NCI-H2227 treated with DMSO at 0.1 percent for 48 hours (cell line): ENCODE results near the gene NBPF1.
"Not testable (repeated sequence)": the region's sequence is repeated elsewhere in the genome, so short reads cannot be mapped to it uniquely, and the experiment has no call there.

Experiments
- DNase-seq: peaks from one replicate; lab custom pipeline; 2025; lab: John Stamatoyannopoulos, UW

Gene NBPF1

DNA sequence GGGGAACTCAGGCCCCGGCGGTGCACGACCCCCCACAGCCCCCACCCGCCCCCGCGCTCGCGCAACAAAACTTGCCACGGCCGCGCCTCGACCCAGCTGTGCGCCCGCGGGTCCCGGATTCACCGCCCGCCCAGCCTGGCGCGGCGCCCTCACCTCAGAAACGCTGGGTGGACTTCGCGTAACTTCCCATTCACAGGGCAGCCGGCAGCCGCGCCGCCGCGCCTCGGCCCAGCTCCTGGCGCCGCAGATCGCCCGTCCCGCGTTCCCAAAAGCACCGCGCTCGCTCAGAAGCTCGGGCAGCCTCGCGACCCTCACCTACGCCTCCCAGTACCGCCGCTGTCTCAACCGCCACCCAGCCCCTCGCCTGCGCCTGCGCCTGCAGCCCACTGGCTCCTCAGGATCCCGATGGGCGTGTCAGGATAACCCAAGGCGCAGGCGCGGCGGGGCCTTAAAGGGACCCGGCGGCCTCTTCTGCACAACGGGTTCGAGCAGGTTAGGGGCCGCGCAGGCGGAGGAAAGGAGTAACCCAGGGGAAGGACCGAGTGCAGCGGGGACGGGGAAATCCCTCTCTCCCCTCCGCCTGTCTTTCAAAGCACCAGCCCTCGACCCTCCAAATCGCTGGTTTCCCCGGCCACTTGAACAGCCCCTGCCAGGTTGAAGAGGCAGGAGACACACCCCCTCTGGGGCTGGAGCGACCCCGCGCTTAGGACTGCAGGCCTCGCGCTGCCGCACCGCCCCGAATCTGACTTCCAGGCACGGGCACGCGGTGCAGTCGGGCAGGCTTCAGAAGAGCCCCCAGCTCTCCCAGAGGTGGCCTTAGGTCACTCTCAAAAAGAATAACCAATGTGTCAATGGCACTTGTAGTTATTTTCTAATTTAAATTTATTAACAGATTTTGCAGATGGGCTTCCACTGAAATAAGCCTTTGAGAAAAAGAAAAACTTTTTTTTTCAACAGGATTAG is at the start of gene NBPF1:
Gene NBPF1, minus strand, starts transcription at position 380 of the 963 bp plus-strand sequence.
- DNase-seq, result peak; percentile 100

DNA sequence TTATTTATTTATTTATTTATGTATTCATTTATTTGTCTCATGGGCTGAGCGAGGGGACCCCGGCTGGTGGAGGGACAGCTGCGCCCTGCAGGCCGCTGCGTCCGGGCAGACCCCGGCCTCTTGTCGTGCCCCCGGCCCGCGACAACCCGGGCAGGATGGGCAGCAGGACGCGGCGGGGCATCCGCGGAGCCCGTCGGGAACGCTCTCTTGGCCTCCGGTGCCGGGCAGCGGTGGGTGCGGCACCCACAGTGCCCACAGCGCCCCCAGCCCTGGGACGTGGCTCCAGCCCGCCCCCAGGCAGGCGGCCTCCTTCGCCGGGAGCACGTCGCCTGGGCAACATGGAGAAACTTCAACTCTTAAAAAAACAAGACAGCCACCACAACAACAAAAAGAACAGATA is 44.9 kb upstream of the NBPF1 start:
- DNase-seq, result not testable (repeated sequence)

DNA sequence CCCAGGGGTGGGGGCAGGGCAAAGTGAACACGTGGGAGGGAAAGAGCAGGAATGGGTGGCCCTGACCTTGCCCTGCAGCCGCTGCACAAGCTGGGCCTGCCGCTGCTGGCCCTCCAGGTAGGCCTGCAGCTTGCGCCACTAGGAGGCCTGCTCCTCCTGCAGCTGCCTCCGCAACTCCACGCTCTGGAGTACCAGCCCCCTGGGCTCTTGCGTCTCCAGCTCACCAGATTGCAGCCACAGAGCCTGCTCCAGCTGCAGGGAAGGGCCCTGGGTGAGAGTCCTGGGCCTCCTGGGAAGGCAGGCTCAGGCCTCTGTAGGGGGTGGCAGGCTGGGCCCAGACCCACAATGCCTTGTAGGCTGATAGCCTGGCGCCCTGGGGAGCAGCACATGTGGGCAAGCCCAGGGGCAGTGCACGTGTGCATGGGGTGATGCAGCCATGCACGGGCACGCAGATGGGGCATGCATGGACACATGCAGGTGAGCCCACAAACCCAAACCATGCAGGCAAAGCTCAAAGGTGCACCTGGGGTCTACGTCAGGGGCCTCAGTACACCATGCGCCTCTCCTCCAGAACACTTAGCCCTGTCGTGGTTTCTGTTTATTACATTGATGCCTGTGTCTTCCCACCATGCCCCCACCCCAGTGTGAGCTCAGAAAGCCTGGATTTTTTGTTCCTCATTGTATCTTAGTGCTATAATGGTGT is 43.8 kb upstream of the NBPF1 start:
- not testable (repeated sequence) for DNase-seq

DNA sequence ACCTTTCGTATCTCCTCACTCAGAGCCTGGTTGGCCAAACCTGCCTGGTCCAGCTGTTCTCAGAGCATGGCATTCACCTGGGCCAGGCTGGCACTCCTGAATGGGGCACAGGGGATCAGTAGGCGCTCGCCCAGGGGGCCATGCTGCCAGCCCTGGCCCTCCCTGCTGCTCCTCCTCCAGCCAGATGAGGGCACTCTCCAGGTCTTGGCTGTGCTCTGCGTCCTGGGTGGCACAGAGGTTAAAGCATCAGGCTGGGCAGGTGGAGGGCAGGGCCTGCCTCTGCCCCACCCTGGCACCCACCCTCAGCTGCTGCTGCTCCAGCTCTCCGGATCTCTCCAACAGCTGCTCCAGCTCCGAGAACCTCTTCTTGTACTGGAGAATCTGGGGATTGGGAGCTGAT is 43.2 kb upstream of the NBPF1 start:
- DNase-seq, result not testable (repeated sequence)

DNA sequence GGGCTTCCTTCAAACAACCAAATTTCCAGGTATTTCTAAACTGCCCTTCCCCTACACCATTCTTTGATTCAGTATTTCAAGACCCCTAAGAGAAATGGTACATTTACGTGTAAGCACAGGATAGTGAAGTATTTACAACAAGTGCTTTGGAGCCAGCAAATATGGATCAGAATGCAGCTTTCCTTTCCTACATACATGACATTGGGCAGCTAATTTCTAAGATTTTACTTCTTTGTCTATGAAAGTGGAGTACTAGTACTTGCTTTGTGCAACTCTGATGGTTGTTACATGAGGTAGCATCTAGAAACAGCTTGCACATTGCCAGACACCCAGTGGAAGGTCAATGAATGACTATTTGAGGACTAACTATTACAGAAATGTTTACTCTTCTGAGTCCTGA is 38.2 kb upstream of the NBPF1 start:
- not testable (repeated sequence) for DNase-seq

DNA sequence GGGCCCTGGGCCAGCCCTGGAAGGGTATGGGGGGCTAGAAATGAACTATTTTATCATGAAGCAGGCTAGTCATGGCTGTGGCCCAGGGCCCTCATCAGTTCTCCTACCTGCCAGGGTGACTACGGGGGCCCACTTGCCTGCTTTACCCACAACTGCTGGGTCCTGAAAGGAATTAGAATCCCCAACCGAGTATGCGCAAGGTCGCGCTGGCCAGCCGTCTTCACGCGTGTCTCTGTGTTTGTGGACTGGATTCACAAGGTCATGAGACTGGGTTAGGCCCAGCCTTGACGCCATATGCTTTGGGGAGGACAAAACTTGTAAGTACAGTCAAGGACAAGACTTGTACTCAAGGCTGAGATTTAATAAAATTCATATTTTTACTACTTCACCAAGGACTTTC is 36.6 kb upstream of the NBPF1 start:
- DNase-seq, result not testable (repeated sequence)

DNA sequence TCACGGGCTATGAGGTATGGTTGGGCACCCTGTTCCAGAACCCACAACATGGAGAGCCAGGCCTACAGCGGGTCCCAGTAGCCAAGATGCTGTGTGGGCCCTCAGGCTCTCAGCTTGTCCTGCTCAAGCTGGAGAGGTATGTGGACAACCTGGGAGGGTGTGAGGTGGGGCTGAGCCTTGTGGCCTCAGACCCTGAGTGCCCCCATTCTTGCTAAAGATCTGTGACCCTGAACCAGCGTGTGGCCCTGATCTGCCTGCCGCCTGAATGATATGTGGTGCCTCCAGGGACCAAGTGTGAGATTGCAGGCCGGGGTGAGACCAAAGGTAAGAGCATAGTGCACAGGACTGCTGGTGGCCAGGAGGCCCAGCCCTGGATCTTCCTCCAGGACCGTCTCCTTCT is 36.0 kb upstream of the NBPF1 start:
- not testable (repeated sequence) for DNase-seq

DNA sequence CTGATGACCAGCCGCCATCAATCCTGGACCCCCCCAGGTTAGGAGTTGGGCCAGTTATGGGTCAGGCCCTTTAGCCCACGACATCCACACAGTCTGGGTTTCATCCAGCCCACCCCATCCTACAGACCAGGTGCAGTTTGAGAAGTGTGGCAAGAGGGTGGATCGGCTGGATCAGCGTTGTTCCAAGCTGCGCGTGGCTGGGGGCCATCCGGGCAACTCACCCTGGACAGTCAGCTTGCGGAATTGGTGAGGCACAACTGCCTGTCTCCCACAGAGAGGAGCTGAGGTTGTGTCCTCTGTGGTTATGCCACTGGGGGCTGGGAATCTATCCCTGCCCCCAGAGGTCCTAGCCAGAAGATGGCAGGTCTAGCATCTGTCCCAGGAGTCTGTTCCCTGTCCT is 35.4 kb upstream of the NBPF1 start:
- not testable (repeated sequence) for DNase-seq

DNA sequence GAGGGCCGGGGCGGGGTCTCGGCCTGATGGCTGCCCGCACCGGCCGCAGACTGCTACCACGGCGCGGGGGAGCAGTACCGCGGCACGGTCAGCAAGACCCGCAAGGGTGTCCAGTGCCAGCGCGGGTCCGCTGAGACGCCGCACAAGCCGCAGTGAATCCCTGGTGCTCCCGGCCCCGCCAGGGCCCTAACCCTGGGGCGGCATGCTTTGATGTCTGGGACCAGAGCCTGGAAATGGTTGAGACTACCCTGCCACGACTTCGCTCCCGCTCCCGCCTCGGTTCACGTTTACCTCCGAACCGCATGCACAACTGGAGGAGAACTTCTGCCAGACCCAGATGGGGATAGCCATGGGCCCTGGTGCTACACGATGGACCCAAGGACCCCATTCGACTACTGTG is 34.9 kb upstream of the NBPF1 start:
- DNase-seq, result not testable (repeated sequence)

DNA sequence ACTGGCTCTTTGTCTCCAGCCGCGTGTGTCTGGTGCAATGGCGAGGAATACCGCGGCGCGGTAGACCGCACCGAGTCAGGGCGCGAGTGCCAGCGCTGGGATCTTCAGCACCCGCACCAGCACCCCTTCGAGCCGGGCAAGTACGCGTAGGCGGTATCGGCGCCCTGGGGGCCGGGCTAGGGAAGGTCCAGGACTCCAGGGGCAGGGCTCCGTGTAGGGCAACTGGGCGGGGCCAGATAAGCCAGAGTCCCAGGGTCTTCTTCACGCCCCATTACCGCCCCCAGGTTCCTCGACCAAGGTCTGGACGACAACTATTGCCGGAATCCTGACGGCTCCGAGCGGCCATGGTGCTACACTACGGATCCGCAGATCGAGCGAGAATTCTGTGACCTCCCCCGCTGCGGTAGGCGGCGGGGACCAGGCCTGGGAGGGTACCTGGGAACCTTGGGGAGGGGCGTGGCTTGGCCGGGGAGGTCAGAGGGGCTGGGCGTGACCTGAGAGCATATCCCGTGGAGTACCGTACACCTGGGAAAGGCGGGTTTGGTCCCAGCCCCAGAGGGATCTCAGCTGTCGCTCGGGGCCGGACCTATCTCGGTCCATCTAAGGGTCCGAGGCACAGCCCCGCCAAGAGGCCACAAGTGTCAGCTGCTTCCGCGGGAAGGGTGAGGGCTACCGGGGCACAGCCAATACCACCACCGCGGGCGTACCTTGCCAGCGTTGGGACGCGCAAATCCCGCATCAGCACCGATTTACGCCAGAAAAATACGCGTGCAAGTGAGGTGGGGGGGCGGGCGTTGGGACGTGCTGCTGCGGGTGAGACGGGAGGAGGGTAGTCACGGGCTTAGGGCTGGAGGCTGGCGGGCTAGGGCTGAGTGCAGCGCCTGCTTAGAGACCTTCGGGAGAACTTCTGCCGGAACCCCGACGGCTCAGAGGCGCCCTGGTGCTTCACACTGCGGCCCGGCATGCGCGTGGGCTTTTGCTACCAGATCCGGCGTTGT is 34.1 kb upstream of the NBPF1 start:
- not testable (repeated sequence) for DNase-seq

DNA sequence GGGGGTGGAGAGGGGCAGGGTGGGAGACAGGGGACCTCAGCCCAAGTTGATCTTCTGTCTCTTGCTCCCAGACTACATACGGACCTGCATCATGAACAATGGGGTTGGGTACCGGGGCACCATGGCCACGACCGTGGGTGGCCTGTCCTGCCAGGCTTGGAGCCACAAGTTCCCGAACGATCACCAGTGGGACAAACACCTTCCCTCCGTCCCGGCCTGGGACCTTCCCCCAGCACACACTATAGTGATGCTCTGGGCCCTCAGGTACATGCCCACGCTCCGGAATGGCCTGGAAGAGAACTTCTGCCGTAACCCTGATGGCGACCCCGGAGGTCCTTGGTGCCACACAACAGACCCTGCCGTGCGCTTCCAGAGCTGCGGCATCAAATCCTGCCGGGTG is 33.4 kb upstream of the NBPF1 start:
- not testable (repeated sequence) for DNase-seq

DNA sequence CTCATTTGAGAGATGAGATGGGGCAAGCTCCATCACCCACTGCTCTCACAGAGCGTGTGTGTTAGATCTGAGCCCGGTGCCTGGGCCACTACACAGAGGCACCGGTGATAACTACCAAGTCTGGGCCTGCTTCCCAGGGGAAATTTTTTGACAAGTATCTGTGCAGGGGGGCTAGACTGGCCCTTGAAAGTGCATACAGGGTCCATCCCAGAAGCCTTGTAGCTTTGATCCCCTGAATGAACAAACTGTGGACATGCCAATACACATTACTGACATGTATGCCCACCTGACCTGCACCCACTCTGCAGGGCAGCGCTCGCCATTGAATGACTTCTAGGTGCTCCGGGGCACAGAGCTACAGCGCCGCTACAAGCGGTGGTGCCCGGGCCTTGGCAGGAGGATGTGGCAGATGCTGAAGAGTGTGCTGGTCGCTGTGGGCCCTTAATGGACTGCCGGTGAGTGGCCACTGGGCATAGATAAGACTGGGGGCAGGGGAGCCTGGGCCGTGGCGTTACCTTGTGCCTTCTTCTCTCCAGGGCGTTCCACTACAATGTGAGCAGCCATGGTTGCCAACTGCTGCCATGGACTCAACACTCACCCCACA is 32.8 kb upstream of the NBPF1 start:
- not testable (repeated sequence) for DNase-seq

DNA sequence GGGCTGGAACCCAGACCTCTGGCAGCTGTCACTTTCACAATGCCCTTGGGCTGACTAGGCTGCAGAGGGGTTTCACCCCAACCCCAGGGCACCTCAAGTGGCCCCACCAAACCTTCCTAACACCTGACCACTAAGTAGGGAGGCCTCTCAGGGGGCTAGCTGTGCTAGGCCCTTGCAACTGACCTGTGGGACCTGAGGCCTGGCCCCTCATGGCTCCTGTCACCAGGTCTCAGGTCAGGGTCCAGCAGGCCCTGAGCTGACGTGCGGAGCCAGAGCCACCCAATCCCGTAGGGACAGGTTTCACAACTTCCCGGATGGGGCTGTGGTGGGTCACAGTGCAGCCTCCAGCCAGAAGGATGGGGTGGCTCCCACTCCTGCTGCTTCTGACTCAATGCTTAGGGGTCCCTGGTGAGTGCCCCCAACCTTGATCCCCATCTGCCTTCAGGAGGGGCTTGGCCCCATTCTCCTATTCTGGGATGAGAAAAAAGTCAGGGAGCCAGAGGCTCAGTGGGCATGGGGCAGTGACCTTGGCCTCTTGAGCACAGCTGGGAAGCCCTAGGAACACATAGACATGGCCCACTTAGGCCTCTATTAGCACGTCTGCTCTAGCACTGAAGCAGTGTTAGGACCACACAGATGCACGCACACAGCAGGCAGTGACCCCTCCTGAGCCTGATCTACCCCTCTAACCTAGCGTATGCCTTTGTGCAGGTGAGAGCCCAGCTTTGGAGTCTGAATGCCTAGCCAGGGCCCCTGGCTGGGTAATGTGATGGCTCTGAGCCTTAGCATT is 32.1 kb upstream of the NBPF1 start:
- DNase-seq, result not testable (repeated sequence)

DNA sequence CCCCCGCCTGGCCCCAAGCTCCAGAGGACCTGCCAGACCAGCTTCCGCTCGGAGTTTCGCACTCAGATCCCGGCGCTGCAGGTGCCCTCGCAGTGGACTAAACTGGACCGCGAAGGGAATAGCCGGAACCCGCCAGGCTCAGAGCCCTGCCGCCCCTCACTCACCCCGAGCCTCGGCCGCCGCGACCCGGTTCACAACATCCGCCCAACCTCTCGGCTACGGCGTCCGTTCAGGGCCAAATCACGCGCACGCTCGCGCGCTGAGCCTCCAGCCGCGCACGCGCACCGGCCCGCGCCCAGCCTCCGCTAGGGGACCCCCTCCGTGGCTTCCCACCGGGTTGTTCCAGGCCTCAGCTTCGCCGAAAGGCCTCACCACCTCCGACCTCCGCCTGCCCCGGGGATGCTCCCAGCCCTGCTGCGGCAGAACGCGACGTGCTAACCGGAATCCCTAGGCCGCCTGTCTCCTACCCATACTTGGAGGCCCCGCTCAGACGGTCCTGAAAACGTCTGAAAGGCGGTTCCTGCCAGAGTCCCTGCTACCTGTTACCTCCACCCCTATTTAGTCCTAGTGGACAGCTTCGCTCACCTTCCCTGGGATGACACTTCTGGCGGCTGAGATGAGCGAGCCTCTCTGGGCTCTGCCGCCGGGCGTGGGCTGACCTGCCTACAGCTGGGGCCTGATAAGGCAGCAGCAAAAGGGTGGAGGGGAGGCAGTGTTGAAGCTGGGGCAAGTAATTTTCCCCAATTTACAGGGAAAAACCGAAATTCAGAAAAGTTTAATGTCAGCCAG is 31.3 kb upstream of the NBPF1 start:
- peak; percentile 99 for DNase-seq

DNA sequence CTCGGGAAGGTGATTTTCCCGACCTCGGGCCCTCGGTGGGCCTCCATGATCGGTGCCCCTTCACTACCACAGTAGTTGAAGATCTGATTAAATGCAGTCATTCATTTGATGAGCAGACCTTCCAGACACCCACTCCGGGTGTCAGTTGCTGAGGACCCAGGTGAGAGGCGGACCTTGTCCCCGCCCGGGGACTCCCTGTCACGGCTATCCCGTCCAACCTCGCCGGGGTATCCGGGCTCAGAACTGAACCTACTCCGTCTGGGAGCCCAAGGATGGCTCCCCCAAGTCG is 30.8 kb upstream of the NBPF1 start:
- no peak for DNase-seq

DNA sequence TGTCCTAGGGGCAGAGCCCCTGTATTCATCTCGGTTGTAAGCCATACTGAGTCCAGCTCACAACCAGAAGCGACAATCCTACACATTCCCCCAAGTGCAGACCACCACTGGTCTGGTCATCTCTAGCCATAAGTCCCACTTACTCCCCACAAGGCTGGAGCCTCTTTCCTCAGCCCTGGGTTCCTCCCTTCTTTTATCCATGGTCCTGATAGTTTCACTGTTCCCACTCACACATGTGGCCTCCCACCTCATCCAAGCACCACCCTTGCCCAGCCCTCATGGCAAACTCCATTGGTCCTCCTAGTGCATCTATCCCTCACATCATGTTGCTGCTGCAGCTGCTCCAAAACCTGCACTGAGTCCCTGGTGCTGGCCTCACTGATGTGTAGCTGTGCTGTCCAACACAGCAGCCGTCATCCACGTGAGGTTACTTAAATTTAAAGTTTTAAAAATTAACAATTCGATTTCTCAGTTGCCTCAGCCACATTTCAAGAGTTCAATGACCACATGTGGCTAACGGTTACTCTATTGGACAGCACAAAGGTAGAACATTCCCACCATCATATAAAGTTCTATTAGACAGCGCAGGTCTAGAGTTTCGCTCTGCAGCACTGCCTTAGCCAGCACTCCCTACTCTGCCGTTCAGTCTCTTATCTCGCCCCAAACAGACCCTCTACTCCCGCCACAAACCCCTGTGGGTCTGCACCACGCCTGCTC is 30.3 kb upstream of the NBPF1 start:
- DNase-seq, result peak; percentile 64

DNA sequence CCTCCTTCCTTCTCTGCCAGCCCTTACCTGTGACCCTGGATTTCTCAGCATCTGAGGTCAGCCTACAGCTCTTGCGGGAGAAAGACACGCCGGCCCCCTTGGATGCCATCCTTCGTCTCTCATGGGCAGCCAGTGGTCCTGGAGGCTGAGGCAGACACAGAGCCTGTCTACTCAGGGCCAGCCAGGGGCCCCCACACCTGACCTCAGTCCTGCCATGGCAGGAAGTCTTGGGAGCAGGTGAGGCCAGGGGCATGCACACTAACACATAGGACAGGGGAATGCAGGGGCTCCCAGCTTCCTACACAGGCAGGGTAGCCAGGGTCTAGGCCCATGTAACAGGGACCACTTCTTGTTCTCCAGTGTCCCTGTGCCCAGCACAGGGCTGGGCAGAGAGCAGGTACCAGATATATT is 29.6 kb upstream of the NBPF1 start:
- not testable (repeated sequence) for DNase-seq

DNA sequence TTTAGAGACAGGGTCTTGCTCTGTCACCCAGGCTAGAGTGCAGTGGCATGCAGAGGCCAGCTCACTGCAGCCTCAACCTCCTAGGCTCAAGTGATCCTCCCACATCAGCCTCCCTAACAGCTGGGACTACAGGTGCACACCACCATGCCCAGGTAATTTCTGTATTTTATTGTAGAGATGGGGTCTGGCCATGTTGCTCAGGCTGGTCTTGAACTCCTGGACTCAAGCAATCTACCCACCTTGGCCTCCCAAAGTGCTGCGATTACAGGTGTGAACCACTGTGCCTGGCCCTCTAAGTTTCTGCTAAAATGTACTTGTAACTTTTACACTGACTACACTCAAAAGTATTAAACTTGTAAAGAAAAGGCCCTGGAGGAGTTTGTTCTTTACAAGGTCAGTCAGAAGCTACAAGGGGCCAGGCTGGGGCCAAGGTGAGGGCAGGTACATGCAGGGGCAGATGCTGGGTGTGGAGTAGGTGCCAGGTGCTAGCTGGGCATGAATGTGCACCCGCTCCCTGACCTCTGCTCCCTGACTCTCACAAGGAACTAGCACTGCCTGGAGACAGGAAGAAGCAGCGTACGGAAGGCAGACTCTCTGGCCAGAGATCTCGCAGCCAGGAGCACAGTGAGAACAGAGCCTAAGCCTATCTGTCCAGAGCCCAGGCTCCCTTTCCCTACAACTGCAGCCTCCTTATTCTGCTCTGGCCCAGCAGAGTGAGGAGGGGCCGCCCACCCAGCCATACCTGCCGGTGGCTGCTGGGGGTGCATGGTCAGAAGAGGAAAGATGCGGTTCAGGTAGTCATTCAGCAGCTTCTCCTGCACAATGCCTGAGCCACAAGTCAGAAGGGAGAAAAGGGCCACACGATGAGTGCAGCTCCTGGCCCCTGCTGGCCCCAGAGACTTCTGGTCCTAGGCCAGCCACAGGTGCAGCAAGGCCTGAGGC is 28.9 kb upstream of the NBPF1 start:
- DNase-seq, result not testable (repeated sequence)
